NCI-H226 (cell line): ENCODE data around the gene SEMG1.

Experiments
- DNase-seq: peaks from one replicate; pipeline ENCODE4 v3.0.0-alpha.2; 2015

SEMG1 gene, protein sequence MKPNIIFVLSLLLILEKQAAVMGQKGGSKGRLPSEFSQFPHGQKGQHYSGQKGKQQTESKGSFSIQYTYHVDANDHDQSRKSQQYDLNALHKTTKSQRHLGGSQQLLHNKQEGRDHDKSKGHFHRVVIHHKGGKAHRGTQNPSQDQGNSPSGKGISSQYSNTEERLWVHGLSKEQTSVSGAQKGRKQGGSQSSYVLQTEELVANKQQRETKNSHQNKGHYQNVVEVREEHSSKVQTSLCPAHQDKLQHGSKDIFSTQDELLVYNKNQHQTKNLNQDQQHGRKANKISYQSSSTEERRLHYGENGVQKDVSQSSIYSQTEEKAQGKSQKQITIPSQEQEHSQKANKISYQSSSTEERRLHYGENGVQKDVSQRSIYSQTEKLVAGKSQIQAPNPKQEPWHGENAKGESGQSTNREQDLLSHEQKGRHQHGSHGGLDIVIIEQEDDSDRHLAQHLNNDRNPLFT

DNA sequence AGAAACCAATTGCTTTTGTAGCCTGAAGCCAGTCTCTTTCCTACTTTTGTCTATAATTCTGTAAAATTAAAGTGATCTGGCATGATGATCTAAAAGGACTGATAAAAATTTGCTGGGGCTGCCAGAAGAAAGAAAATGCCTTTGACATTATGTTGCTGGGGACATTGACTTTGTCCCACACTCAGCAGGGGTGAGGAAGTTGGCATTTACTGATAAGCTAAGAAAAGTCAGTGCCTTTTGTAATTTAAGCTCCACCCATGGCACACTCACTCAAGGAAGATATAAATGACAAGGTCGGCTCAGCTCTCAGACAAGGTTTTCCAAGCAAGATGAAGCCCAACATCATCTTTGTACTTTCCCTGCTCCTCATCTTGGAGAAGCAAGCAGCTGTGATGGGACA is at the start of gene SEMG1:
TSS of gene SEMG1 (plus strand) at position 309 of the 400 bp plus-strand sequence. CDS start at position 330, 21 bp downstream.
- no peak for DNase-seq

GRCh38 chr20:45157962-45158361 is 48.9 kb upstream of the SEMG1 start:
- peak; percentile 82 for DNase-seq

- DNase-seq, result no peak
Measured at GRCh38 chr20:45163083-45163803, 43.6 kb upstream of the SEMG1 start.

DNA sequence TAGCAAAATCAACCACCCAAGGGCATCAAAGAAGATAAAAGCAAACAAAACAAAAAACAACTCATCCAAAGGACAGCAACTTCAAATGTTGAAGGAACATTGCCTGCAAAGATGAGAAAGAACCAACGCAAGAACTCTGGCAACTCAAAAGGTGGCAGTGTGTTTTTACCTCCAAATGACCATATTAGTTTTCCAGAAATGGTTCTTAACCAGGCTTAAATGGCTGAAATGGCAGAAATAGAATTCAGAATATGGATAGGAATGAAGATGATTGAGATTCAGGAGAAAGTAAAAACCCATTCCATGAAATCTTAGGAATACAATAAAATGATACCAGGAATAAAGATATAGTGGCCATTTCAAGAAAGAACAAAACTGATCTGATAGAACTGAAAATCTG is 41.9 kb upstream of the SEMG1 start:
- no peak for DNase-seq

GRCh38 chr20:45173522-45173921 is 33.3 kb upstream of the SEMG1 start:
- DNase-seq, result no peak

DNA sequence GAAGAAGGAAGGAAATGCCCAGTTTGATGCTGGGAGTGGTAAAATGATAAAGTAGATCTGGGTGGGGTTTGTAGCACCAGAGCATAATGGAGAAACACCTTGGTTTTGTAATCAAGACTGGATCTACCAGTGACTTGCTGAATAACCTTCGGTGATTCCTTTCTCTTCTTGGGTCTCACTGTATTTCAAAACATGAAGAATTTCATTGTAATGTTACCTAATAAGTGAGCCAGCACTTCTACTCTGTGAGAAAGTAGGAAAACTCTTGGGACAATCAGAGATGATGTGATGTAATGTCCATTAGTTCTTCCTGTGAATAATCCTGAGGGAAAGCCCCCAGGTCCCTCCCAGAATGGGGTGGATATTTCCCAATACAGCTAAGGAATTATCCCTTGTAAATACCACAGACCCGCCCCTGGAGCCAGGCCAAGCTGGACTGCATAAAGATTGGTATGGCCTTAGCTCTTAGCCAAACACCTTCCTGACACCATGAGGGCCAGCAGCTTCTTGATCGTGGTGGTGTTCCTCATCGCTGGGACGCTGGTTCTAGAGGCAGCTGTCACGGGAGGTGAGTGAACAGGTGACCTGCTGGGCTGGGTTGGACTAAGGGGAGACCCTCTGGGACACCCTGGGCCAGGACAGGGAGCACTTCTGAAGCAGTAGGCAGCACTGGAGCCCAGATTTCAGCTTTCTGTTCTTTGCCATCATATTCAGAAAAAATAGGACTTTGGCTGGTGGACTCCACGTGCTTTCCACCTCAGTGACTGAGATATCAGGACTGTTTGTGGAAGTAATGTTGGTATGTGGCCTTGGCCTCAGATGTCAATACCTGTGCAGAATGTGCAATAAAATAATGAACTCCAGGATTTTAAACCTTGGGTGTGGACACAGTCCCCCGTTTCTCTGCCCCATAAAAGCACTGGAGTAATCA is 32.1 kb upstream of the SEMG1 start, which contains the start of gene PI3:
TSS of gene PI3 (plus strand) at position 469 of the 931 bp plus-strand sequence. CDS start at position 490, 21 bp downstream.
- peak; percentile 89 for DNase-seq

- peak; percentile 20 for DNase-seq
Measured at GRCh38 chr20:45176526-45177267, 30.1 kb upstream of the SEMG1 start.

- no peak for DNase-seq
Measured at GRCh38 chr20:45179166-45179565, 27.7 kb upstream of the SEMG1 start.

- DNase-seq, result no peak
Measured at GRCh38 chr20:45181639-45182038, 25.2 kb upstream of the SEMG1 start.

DNA sequence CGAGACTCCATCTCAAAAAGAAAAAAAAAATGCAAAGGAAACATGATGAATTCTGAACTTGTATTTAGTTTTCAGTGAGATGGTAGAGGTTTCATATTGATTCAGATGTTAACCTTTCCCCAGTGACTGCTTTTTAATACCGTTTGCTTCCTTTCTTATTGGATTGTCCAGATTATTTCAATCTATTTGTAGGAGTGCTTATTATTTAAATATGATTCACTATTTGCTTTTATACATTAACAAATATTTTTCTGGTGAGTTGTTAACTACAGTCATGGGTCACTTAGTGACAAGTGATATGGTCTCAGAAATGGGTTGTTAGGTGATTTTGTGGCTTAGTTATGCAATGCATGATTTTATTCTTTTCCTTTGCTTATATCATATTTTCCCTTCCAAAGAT is 23.7 kb upstream of the SEMG1 start:
- no peak for DNase-seq

DNA sequence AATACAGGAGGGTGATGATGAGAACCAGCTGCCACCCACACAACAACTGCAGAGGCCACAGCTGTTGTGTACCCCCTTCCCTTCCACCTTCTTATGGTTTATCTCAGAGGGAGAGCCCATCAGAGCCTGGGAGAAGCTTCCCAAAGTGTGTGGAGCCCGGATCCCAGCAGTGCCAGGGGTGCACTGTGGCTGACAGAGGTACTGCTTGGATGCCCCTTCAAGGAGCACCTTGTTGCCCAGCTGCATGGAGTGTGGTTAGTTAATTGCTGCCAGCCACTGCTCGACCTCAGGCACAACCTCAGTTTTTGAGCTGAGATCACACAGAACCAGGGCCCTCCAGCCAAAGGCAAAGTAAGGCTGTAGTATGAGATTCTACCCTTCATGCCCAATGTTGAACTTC is 19.1 kb upstream of the SEMG1 start:
- no peak for DNase-seq

- no peak for DNase-seq
Measured at GRCh38 chr20:45189067-45189609, 17.7 kb upstream of the SEMG1 start.

DNA sequence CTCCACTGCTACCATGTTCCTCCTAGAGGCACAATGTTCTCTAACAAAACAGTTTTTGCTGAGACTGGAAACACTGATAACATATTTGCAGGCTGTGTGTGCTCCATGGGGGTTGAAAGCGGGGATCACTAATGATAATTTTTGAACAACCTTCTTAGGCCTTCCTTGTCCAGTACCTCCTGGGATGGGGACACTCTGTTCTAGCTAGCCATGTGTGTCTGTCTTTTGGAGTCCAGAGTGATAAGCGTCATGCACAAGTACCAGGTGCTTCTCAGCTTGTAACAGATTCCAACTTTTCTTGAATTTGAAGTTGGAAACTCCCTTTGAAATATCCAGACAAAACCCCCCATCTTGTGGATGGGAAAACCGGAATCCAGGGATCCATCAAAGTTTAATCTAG is 17.0 kb upstream of the SEMG1 start:
- no peak for DNase-seq

DNA sequence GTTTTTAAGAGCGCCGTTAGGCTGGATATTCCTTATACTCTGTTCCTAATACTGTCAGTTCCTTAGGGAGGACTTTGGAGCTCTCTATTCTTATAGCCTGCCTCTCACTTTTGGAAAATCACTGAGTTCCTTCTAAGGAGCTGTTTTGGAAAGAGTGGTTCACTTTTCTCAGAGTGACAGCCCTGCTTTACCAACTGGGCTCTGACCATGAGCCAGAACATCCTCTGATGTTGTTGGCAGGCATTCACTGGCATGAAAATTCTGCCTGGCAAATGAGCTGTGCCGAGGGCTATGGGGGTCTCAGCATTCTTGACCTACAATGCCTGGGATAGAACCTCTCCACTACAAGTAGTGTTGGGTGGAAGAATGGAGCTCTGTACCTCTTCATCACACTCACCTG is 14.9 kb upstream of the SEMG1 start:
- no peak for DNase-seq

DNA sequence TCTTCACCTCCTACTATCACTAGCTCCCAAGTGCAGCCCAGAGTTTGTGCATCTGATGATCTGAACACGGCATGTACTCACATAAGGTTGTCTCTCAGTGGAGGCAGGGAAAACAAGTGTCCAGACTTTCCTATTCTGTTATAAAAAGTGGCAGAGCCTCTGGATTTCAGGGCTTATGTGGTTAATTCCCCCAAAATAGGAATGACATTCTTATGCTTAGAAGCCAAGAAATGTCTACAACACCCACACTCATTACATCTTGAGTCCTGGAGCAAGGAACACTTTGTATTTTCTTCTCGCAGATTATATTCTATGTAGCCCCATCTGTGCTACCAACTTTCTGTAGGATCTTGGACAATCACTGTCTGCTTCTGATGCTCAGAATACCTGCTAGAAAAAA is 13.5 kb upstream of the SEMG1 start:
- no peak for DNase-seq

DNA sequence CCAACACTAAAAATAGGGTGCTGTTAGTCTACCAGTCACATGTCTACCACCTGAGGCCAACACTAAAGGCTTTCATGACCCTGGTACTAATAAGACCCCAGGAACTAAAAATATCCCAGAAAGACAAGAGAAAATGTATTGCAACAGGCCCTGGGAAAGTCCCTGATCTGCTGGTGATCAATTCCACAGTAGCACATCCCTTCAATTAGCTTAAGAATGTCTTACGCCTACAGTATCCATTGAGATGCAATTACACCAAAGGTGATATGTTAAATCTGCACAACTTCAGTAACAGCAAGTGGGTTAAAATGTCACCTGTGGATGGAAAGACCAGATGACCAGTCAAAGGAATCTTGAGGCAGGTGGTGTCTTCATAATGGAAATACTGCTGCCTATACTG is 3.1 kb downstream of the SEMG1 start:
- no peak for DNase-seq

DNA sequence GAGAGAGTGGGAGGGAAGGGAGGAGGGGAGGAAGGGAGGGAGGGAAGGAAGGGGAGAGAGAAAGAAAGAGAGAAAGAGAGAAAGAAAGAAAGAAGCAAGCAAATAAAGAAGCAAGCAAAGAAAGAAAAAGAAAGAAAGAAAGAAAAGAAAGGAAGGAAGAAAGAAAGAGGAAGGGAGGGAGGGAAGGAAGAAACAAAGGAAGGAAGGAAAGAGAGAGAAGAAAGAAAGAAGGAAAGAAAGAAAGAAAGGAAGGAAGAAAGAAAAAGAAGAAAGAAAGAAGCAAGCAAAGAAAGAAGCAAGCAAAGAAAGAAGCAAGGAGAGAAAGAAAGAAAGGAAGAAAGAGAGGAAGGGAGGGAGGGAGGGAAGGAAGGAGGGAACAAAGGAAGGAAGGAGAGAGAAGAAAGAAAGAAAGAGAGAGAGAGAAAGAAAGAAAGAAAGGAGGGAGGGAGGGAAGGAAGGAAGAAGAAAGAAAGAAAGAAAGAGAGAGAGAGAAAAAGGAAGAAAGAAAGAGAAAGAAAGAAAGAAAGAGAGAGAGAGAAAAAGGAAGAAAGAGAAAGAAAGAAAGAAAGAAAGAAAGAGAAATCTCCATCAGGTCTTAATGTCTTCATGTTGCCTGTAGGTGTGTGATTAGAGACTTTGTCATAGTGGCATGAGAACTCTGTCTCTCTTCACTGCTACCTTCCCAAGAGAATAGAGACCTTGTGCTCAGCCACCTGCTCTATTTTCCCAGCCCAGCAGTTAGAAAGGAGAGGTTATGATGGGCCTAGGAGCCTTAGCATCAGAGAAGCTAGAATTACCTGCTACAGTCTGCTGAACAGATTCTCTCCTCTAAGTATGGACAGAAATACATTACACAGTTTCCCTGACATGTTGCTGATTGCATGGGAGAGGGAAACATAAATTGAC is 5.0 kb downstream of the SEMG1 start:
- DNase-seq, result no peak

GRCh38 chr20:45212836-45213235 is 6.0 kb downstream of the SEMG1 start:
- DNase-seq, result no peak

- no peak for DNase-seq
Measured at GRCh38 chr20:45218124-45218523, 11.3 kb downstream of the SEMG1 start.

- DNase-seq, result no peak
Measured at GRCh38 chr20:45218636-45219035, 11.8 kb downstream of the SEMG1 start.

GRCh38 chr20:45221076-45221475 is 14.2 kb downstream of the SEMG1 start, which contains the start of gene SEMG2:
Gene SEMG2, plus strand, starts transcription at chr20:45221373. Its CDS starts 17 bp downstream, at chr20:45221390.
- DNase-seq, result no peak
